WTC11 (cell line): ENCODE data around the gene ZNF598. TPM values are rescaled to one million over a fixed set of nuclear protein-coding genes. Genes with fewer than 3 reads are reported as not detected.

Experiments
- ATAC-seq: fragments of 200-7000 bp; cut with Tn5 transposase; 2 replicates; pipeline ENCODE4 v1.10.0; 2021; ENCODE audit warnings: mild to moderate bottlenecking, moderate library complexity
- CTCF ChIA-PET: fragments of 300-600 bp; sonication (Branson Sonifier 250); formaldehyde crosslinking; loops from one replicate; lab custom pipeline; 2021; ENCODE audit warnings: antibody characterized with exemption; lab: Charles Lee
- POLR2A ChIA-PET: fragments of 350-600 bp; sonication (Branson Sonifier 250); formaldehyde crosslinking; loops from one replicate; lab custom pipeline; 2021; ENCODE audit warnings: antibody characterized with exemption; lab: Charles Lee
- DNase-seq: peaks from one replicate; pipeline ENCODE4 v3.0.0; 2021; ENCODE audit warnings: low spot score
- H3K27ac Mint-ChIP-seq: 2 replicates; pipeline ENCODE4 v1.8.0; 2021; ENCODE audit warnings: mixed read lengths
- H3K27me3 Mint-ChIP-seq: 2 replicates; pipeline ENCODE4 v1.8.0; 2021; ENCODE audit warnings: low read depth, mild to moderate bottlenecking, moderate library complexity, mixed read lengths
- H3K36me3 Mint-ChIP-seq: 2 replicates; pipeline ENCODE4 v1.8.0; 2021; ENCODE audit warnings: mixed read lengths
- H3K4me1 Mint-ChIP-seq: 2 replicates; pipeline ENCODE4 v1.8.0; 2022; ENCODE audit warnings: mixed read lengths
- H3K4me3 Mint-ChIP-seq: 2 replicates; pipeline ENCODE4 v1.8.0; 2021; ENCODE audit warnings: mild to moderate bottlenecking, moderate library complexity, mixed read lengths
- H3K9me3 Mint-ChIP-seq: 2 replicates; pipeline ENCODE4 v1.8.0; 2021; ENCODE audit warnings: mixed read lengths
- ATF1 ChIP-seq: sonication (generic); formaldehyde crosslinking; IDR thresholded peaks from 2 replicates; pipeline ENCODE4 v1.8.1; 2023; ENCODE audit warnings: mild to moderate bottlenecking, moderate library complexity, missing genetic modification reagents
- E2F5 ChIP-seq: sonication (generic); formaldehyde crosslinking; IDR thresholded peaks from 2 replicates; pipeline ENCODE4 v1.8.1; 2022; ENCODE audit warnings: mild to moderate bottlenecking, moderate library complexity, missing genetic modification reagents
- FOXK1 ChIP-seq: sonication (generic); formaldehyde crosslinking; IDR thresholded peaks from 2 replicates; pipeline ENCODE4 v1.8.0; 2022; ENCODE audit warnings: mild to moderate bottlenecking, moderate library complexity, missing genetic modification reagents
- FOXP4 ChIP-seq: sonication (generic); formaldehyde crosslinking; IDR thresholded peaks from 2 replicates; pipeline ENCODE4 v1.8.0; 2022; ENCODE audit warnings: mild to moderate bottlenecking, missing genetic modification reagents
- JUN ChIP-seq: sonication (generic); formaldehyde crosslinking; IDR thresholded peaks from 2 replicates; pipeline ENCODE4 v1.8.0; 2023; ENCODE audit warnings: mild to moderate bottlenecking, missing genetic modification reagents
- MYBL2 ChIP-seq: sonication (generic); formaldehyde crosslinking; IDR thresholded peaks from 2 replicates; pipeline ENCODE4 v1.8.1; 2023; ENCODE audit warnings: mild to moderate bottlenecking, moderate library complexity, missing genetic modification reagents
- NFATC4 ChIP-seq: fragments of 250-450 bp; sonication (Bioruptor Pico); IDR thresholded peaks from 2 replicates; pipeline ENCODE4 v1.9.0; 2021; ENCODE audit warnings: mild to moderate bottlenecking
- NFE2L1 ChIP-seq: sonication (generic); formaldehyde crosslinking; IDR thresholded peaks from 2 replicates; pipeline ENCODE4 v1.8.1; 2023; ENCODE audit warnings: missing genetic modification reagents
- PRDM15 ChIP-seq: sonication (generic); formaldehyde crosslinking; IDR thresholded peaks from 2 replicates; pipeline ENCODE4 v1.8.0; 2022; ENCODE audit warnings: missing genetic modification reagents
- RELA ChIP-seq: sonication (generic); formaldehyde crosslinking; IDR thresholded peaks from 2 replicates; pipeline ENCODE4 v1.8.1; 2022; ENCODE audit warnings: missing genetic modification reagents, mild to moderate bottlenecking, borderline replicate concordance
- RORB ChIP-seq: fragments of 250-450 bp; sonication (Bioruptor Pico); IDR thresholded peaks from 2 replicates; pipeline ENCODE4 v1.9.0; 2021; ENCODE audit warnings: mild to moderate bottlenecking
- SMAD3 ChIP-seq: sonication (generic); formaldehyde crosslinking; IDR thresholded peaks from 2 replicates; pipeline ENCODE4 v1.8.0; 2022; ENCODE audit warnings: missing genetic modification reagents, mild to moderate bottlenecking, borderline replicate concordance
- TCF7 ChIP-seq: sonication (generic); formaldehyde crosslinking; IDR thresholded peaks from 2 replicates; pipeline ENCODE4 v1.8.0; 2022; ENCODE audit warnings: mild to moderate bottlenecking, low read depth, missing genetic modification reagents, moderate library complexity
- TEAD1 ChIP-seq: sonication (generic); formaldehyde crosslinking; IDR thresholded peaks from 2 replicates; pipeline ENCODE4 v1.8.0; 2022; ENCODE audit warnings: mild to moderate bottlenecking, missing genetic modification reagents
- ZBTB21 ChIP-seq: sonication (generic); formaldehyde crosslinking; IDR thresholded peaks from 2 replicates; pipeline ENCODE4 v1.8.1; 2023; ENCODE audit warnings: mild to moderate bottlenecking, missing genetic modification reagents, borderline replicate concordance
- ZMAT4 ChIP-seq: fragments of 250-450 bp; sonication (Bioruptor Pico); IDR thresholded peaks from 2 replicates; pipeline ENCODE4 v1.9.0; 2021; ENCODE audit warnings: mild to moderate bottlenecking
- ZNF121 ChIP-seq: sonication (generic); formaldehyde crosslinking; IDR thresholded peaks from 2 replicates; pipeline ENCODE4 v1.8.0; 2023; ENCODE audit warnings: missing genetic modification reagents
- ZNF138 ChIP-seq: sonication (generic); formaldehyde crosslinking; conservative IDR thresholded peaks from 2 replicates; pipeline ENCODE4 v1.8.1; 2022; ENCODE audit warnings: mild to moderate bottlenecking, moderate library complexity, missing genetic modification reagents
- ZNF281 ChIP-seq: sonication (generic); formaldehyde crosslinking; IDR thresholded peaks from 2 replicates; pipeline ENCODE4 v1.8.0; 2023; ENCODE audit warnings: mild to moderate bottlenecking, missing genetic modification reagents
- ZNF317 ChIP-seq: sonication (generic); formaldehyde crosslinking; IDR thresholded peaks from 2 replicates; pipeline ENCODE4 v1.8.1; 2023; ENCODE audit warnings: low read depth, mild to moderate bottlenecking, moderate library complexity, missing genetic modification reagents, borderline replicate concordance
- total RNA-seq: library from RNA; stranded (reverse); gene quantifications from 3 replicates; pipeline ENCODE4 v1.2.3, GENCODE V29; 2021
- TF ChIP-seq, protein P1 (sequence below): sonication (generic); formaldehyde crosslinking; IDR thresholded peaks from 2 replicates; pipeline ENCODE4 v1.8.0; 2022; ENCODE audit warnings: mild to moderate bottlenecking, missing genetic modification reagents
- TF ChIP-seq, protein P2 (sequence below): sonication (generic); formaldehyde crosslinking; IDR thresholded peaks from 2 replicates; pipeline ENCODE4 v1.8.1; 2023; ENCODE audit warnings: mild to moderate bottlenecking, missing genetic modification reagents, moderate library complexity
- TF ChIP-seq, protein P3 (sequence below): sonication (generic); formaldehyde crosslinking; IDR thresholded peaks from 2 replicates; pipeline ENCODE4 v1.8.1; 2023; ENCODE audit warnings: mild to moderate bottlenecking, missing genetic modification reagents

ZNF598 gene
- total RNA-seq, 1 experiment from 2014 or later, result 66.4 TPM

- Mint-ChIP-seq H3K27me3 (peaks cover 39% of the 10 kb centered on the region), H3K36me3 (peaks cover 10% of the 10 kb centered on the region), H3K4me1 (peaks cover 19% of the 10 kb centered on the region), H3K27ac (no peak overlapping the region), H3K4me3 (peak overlapping the region; percentile 64), H3K9me3 (no peaks in the 10 kb centered on the region)
- CTCF ChIA-PET, result interaction anchor here (1.0 to 4.4 kb wide), 9 partner anchors 13 to 197 kb away, joined by 3 to 19 read pairs (median 4); partner anchors contain the start of genes NUBP2, RPS2, SPSB3 and TRAF7
- POLR2A ChIA-PET, result interaction anchor here (1.0 to 3.0 kb wide), 6 partner anchors 15 to 112 kb away, joined by 3 to 20 read pairs (median 4); partner anchors contain the start of genes MSRB1 and RPS2
- DNase-seq (peak; percentile 74), ATAC-seq (peak; percentile 31)
- TF ChIP-seq NFATC4 (CRISPR knock-in tag) (peak; percentile 63; the same call in 1 of the 2 replicates), ZBTB21 (peak; percentile 39; the same call in 1 of the 2 replicates), TEAD1 (peak; percentile 67), ZNF317 (CRISPR knock-in tag) (0 out of 2 replicates have a peak, but pooled peaks have one; percentile 16), ZNF281 (CRISPR knock-in tag) (no peak), ZNF121 (CRISPR knock-in tag) (0 out of 2 replicates have a peak, but pooled peaks have one; percentile 8), MYBL2 (CRISPR knock-in tag) (0 out of 2 replicates have a peak, but pooled peaks have one; percentile 55), JUN (no peak), SMAD3 (CRISPR knock-in tag) (peak; percentile 31; the same call in 1 of the 2 replicates), ZMAT4 (CRISPR knock-in tag) (no peak), FOXK1 (CRISPR knock-in tag) (peak; percentile 68; the same call in 1 of the 2 replicates), ATF1 (CRISPR knock-in tag) (0 out of 2 replicates have a peak, but pooled peaks have one; percentile 62), NFE2L1 (CRISPR knock-in tag) (peak; percentile 80; the same call in 1 of the 2 replicates), ZNF138 (CRISPR knock-in tag) (no peak), FOXP4 (CRISPR knock-in tag) (peak; percentile 72; the same call in 1 of the 2 replicates), PRDM15 (CRISPR knock-in tag) (no peak), RELA (CRISPR knock-in tag) (peak; percentile 28; the same call in 1 of the 2 replicates), TCF7 (0 out of 2 replicates have a peak, but pooled peaks have one; percentile 63), E2F5 (peak; percentile 59; the same call in 1 of the 2 replicates), RORB (no peak)
- TF ChIP-seq, protein P1, sequence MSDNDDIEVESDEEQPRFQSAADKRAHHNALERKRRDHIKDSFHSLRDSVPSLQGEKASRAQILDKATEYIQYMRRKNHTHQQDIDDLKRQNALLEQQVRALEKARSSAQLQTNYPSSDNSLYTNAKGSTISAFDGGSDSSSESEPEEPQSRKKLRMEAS, result peak; percentile 62; the same call in 1 of the 2 replicates
- TF ChIP-seq, protein P2, sequence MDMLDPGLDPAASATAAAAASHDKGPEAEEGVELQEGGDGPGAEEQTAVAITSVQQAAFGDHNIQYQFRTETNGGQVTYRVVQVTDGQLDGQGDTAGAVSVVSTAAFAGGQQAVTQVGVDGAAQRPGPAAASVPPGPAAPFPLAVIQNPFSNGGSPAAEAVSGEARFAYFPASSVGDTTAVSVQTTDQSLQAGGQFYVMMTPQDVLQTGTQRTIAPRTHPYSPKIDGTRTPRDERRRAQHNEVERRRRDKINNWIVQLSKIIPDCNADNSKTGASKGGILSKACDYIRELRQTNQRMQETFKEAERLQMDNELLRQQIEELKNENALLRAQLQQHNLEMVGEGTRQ (CRISPR knock-in tag), result no peak
- TF ChIP-seq, protein P3, sequence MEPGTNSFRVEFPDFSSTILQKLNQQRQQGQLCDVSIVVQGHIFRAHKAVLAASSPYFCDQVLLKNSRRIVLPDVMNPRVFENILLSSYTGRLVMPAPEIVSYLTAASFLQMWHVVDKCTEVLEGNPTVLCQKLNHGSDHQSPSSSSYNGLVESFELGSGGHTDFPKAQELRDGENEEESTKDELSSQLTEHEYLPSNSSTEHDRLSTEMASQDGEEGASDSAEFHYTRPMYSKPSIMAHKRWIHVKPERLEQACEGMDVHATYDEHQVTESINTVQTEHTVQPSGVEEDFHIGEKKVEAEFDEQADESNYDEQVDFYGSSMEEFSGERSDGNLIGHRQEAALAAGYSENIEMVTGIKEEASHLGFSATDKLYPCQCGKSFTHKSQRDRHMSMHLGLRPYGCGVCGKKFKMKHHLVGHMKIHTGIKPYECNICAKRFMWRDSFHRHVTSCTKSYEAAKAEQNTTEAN (CRISPR knock-in tag), result peak; percentile 56; the same call in 1 of the 2 replicates
Observed at GRCh38 chr16:1979271-1980029, 30.2 kb downstream of the ZNF598 start.
